Left ventricle myocardium inferior (tissue), 1 donor: ENCODE data around the gene RAD51B. TPM values are rescaled to one million over a fixed set of nuclear protein-coding genes. Genes with fewer than 3 reads are reported as not detected.

Source experiments
- DNase-seq: peaks from one replicate; pipeline ENCODE4 v3.0.0-alpha.2; 2020
- H3K27ac ChIP-seq: fragments of 200-600 bp; replicated peaks from 2 replicates; pipeline ENCODE4 v1.8.0; 2021
- H3K27me3 ChIP-seq: fragments of 200-600 bp; 2 replicates; pipeline ENCODE4 v1.8.0; 2021; ENCODE audit warnings: low read depth
- H3K36me3 ChIP-seq: fragments of 200-600 bp; 2 replicates; pipeline ENCODE4 v1.8.0; 2021
- H3K4me1 ChIP-seq: fragments of 200-600 bp; 2 replicates; pipeline ENCODE4 v1.8.0; 2021
- H3K4me3 ChIP-seq: fragments of 200-600 bp; 2 replicates; pipeline ENCODE4 v1.8.0; 2021; ENCODE audit warnings: mild to moderate bottlenecking, moderate library complexity
- H3K9me3 ChIP-seq: fragments of 200-600 bp; replicated peaks from 2 replicates; pipeline ENCODE4 v1.8.0; 2021
- CTCF ChIP-seq: fragments of 200-600 bp; IDR thresholded peaks from 2 replicates; pipeline ENCODE4 v1.8.0; 2021; ENCODE audit warnings: antibody characterized with exemption, mild to moderate bottlenecking, borderline replicate concordance
- intact Hi-C: fragments of 100-400 bp; cut with micrococcal nuclease; formaldehyde crosslinking; loops from one replicate; pipeline ENCODE4 v1.11.0; 2022
- total RNA-seq: library from RNA; stranded (reverse); fragmentation: NEBNext Ultra II Directional; extraction: Animal tissue kit (Norgen Biotek cat#: 25700); gene quantifications from one replicate; pipeline ENCODE4 v1.2.1, GENCODE V29; 2021
- donor health status: DM: no; HTN: yes; CAD: no; lungs with severe emphysema.

Gene RAD51B
- total RNA-seq, 1 donor from 2014 or later = 2.4 TPM

- no peaks in the 10 kb centered on the region for H3K36me3 ChIP-seq
- H3K27ac ChIP-seq = no peak overlapping the region
- no peak for DNase-seq
- no peak for TF ChIP-seq CTCF
- no peak overlapping the region for H3K4me3 ChIP-seq
- peaks cover 5% of the 10 kb centered on the region for H3K9me3 ChIP-seq
- intact Hi-C loops = no loop called here
- no peaks in the 10 kb centered on the region for H3K27me3 ChIP-seq
- H3K4me1 ChIP-seq = peaks cover 18% of the 10 kb centered on the region
Measured at GRCh38 chr14:68440820-68441219, 621.2 kb downstream of the RAD51B start.

- Histone ChIP-seq H3K27ac (no peak overlapping the region), H3K4me1 (peaks cover 18% of the 10 kb centered on the region), H3K36me3 (no peaks in the 10 kb centered on the region), H3K4me3 (no peak overlapping the region), H3K27me3 (no peaks in the 10 kb centered on the region), H3K9me3 (no peaks in the 10 kb centered on the region)
- DNase-seq = no peak
- intact Hi-C loops = no loop called here
- TF ChIP-seq CTCF = no peak
Measured at GRCh38 chr14:68441542-68441941, 622.0 kb downstream of the RAD51B start.

GRCh38 chr14:68442828-68443629 lies 623.5 kb downstream of the RAD51B start:
- Histone ChIP-seq H3K36me3 (no peaks in the 10 kb centered on the region), H3K9me3 (no peaks in the 10 kb centered on the region), H3K4me3 (no peak overlapping the region), H3K27me3 (no peaks in the 10 kb centered on the region), H3K4me1 (peaks cover 18% of the 10 kb centered on the region), H3K27ac (no peak overlapping the region)
- DNase-seq = no peak
- no peak for TF ChIP-seq CTCF
- intact Hi-C loops = no loop called here

GRCh38 chr14:68444449-68445168 lies 625.0 kb downstream of the RAD51B start:
- no peaks in the 10 kb centered on the region for H3K27me3 ChIP-seq
- H3K27ac ChIP-seq = no peak overlapping the region
- DNase-seq = peak; percentile 45
- H3K4me1 ChIP-seq = peaks cover 20% of the 10 kb centered on the region
- no peaks in the 10 kb centered on the region for H3K9me3 ChIP-seq
- no peaks in the 10 kb centered on the region for H3K36me3 ChIP-seq
- no peak overlapping the region for H3K4me3 ChIP-seq
- no peak for TF ChIP-seq CTCF
- intact Hi-C loops = no loop called here

- Histone ChIP-seq H3K4me1 (peaks cover 27% of the 10 kb centered on the region), H3K27ac (no peak overlapping the region), H3K4me3 (no peak overlapping the region), H3K36me3 (no peaks in the 10 kb centered on the region), H3K27me3 (no peaks in the 10 kb centered on the region), H3K9me3 (no peaks in the 10 kb centered on the region)
- no peak for DNase-seq
- no peak for TF ChIP-seq CTCF
- intact Hi-C loops = no loop called here
Measured at GRCh38 chr14:68446243-68447040, 626.9 kb downstream of the RAD51B start.
